Astrocyte (in vitro differentiated cells and primary cell): ENCODE measurements around the gene ADGRA3. TPM values are rescaled to one million over a fixed set of nuclear protein-coding genes. Genes with fewer than 3 reads are reported as not detected.

Experiments used
- DNase-seq: peaks from one replicate; pipeline ENCODE4 v3.0.0-alpha.2; 2010; ENCODE audit warnings: low read depth
- FAIRE-seq: peaks from 2 replicates; lab custom pipeline; 2011; peaks lifted over from hg19 to GRCh38; lab: Jason Lieb, UNC
- H2AFZ ChIP-seq: 2 replicates; pipeline ENCODE4 v1.6.0; 2012; ENCODE audit warnings: low read depth, low read length, inconsistent platforms
- H3K27ac ChIP-seq: 2 replicates; pipeline ENCODE4 v1.5.1; 2011; ENCODE audit warnings: low read depth, low read length, inconsistent platforms
- H3K27me3 ChIP-seq: 2 replicates; pipeline ENCODE4 v1.6.0; 2011; ENCODE audit warnings: low read length, inconsistent platforms; ENCODE audit not compliant: insufficient read depth
- H3K36me3 ChIP-seq: 2 replicates; pipeline ENCODE4 v1.5.1; 2011; ENCODE audit warnings: low read length, inconsistent platforms; ENCODE audit not compliant: insufficient read depth
- H3K4me1 ChIP-seq: 2 replicates; pipeline ENCODE4 v1.5.1; 2011; ENCODE audit warnings: low read length, inconsistent platforms; ENCODE audit not compliant: insufficient read depth
- H3K4me2 ChIP-seq: 2 replicates; pipeline ENCODE4 v1.6.0; 2012; ENCODE audit warnings: low read length, inconsistent platforms
- H3K4me3 ChIP-seq: 2 replicates; pipeline ENCODE4 v1.5.1; 2011; ENCODE audit warnings: low read depth, mild to moderate bottlenecking, low read length, inconsistent platforms; ENCODE audit not compliant: insufficient read depth
- H3K79me2 ChIP-seq: 2 replicates; pipeline ENCODE4 v1.6.0; 2012; ENCODE audit warnings: mild to moderate bottlenecking, low read length, inconsistent platforms; ENCODE audit not compliant: insufficient read depth
- H3K9ac ChIP-seq: 2 replicates; pipeline ENCODE4 v1.6.0; 2012; ENCODE audit warnings: mild to moderate bottlenecking, low read length, inconsistent platforms
- H3K9me3 ChIP-seq: 2 replicates; pipeline ENCODE4 v1.5.1; 2012; ENCODE audit warnings: low read depth, mild to moderate bottlenecking, low read length, inconsistent platforms; ENCODE audit not compliant: insufficient read depth
- H4K20me1 ChIP-seq: 2 replicates; pipeline ENCODE4 v1.6.0; 2012; ENCODE audit warnings: low read length, inconsistent platforms; ENCODE audit not compliant: insufficient read depth
- H3K27ac Mint-ChIP-seq: one replicate; pipeline ENCODE4 v1.8.0; 2021; ENCODE audit warnings: mild to moderate bottlenecking, mixed read lengths; ENCODE audit not compliant: unreplicated experiment
- H3K27me3 Mint-ChIP-seq: one replicate; pipeline ENCODE4 v1.8.0; 2021; ENCODE audit warnings: low read depth, mixed read lengths; ENCODE audit not compliant: unreplicated experiment
- H3K36me3 Mint-ChIP-seq: one replicate; pipeline ENCODE4 v1.8.0; 2021; ENCODE audit warnings: low read depth, mixed read lengths; ENCODE audit not compliant: unreplicated experiment
- H3K4me1 Mint-ChIP-seq: one replicate; pipeline ENCODE4 v1.8.0; 2021; ENCODE audit warnings: low read depth, mixed read lengths; ENCODE audit not compliant: unreplicated experiment
- H3K4me3 Mint-ChIP-seq: one replicate; pipeline ENCODE4 v1.8.0; 2021; ENCODE audit warnings: mild to moderate bottlenecking, moderate library complexity, mixed read lengths; ENCODE audit not compliant: unreplicated experiment
- H3K9me3 Mint-ChIP-seq: one replicate; pipeline ENCODE4 v1.8.0; 2021; ENCODE audit warnings: mild to moderate bottlenecking, mixed read lengths; ENCODE audit not compliant: unreplicated experiment
- EZH2 ChIP-seq: IDR thresholded peaks from 2 replicates; pipeline ENCODE4 v1.6.1; 2012; ENCODE audit warnings: mild to moderate bottlenecking, low read length, inconsistent platforms; ENCODE audit not compliant: insufficient read depth
- total RNA-seq: library from RNA; stranded (reverse); gene quantifications from 2 replicates; pipeline ENCODE4 v1.2.1, GENCODE V29; 2021
- TF ChIP-seq, protein P1 (sequence below): IDR thresholded peaks from 2 replicates; pipeline ENCODE4 v1.5.1; 2011; ENCODE audit warnings: low read depth, mild to moderate bottlenecking, inconsistent platforms, low read length, moderate library complexity; ENCODE audit not compliant: insufficient read depth

The ADGRA3 gene
- total RNA-seq, 1 donor from 2014 or later, result 27.3 TPM

DNA sequence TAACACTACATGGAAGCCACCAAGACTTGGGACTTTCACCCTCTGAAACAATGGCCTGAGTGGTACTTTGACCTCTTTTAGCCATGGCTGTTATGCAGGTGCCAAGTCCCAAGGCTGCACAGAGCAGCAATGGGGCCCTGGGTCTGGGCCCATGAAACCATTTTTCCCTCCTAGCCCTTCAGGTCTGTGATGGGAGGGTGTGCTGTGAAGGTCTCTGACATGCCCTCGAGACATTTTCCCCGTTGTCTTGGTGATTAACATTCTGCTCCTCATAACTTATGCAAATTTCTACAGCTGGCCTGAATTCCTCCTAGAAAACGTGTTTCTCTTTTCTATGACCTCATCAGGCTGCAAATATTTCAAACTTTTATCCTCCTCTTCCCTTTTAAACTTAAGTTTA, 30.4 kb upstream of the ADGRA3 start:
- Histone ChIP-seq H3K9ac (no peak overlapping the region), H2AFZ (no peak overlapping the region), H3K79me2 (no peaks in the 10 kb centered on the region), H3K9me3 (no peaks in the 10 kb centered on the region), H3K36me3 (no peaks in the 10 kb centered on the region), H3K27me3 (no peaks in the 10 kb centered on the region), H3K4me2 (no peak overlapping the region), H3K4me1 (no peaks in the 10 kb centered on the region), H4K20me1 (no peaks in the 10 kb centered on the region), H3K4me3 (no peak overlapping the region), H3K27ac (no peak overlapping the region)
- DNase-seq (no peak), FAIRE-seq (no peak)
- H3K27ac Mint-ChIP-seq, result no peak overlapping the region
- H3K27me3 Mint-ChIP-seq, result no peaks in the 10 kb centered on the region
- peaks cover 15% of the 10 kb centered on the region for H3K9me3 Mint-ChIP-seq
- H3K4me1 Mint-ChIP-seq, result no peaks in the 10 kb centered on the region
- H3K4me3 Mint-ChIP-seq, result no peak overlapping the region
- peaks cover 3% of the 10 kb centered on the region for H3K36me3 Mint-ChIP-seq
- TF ChIP-seq, protein P1, sequence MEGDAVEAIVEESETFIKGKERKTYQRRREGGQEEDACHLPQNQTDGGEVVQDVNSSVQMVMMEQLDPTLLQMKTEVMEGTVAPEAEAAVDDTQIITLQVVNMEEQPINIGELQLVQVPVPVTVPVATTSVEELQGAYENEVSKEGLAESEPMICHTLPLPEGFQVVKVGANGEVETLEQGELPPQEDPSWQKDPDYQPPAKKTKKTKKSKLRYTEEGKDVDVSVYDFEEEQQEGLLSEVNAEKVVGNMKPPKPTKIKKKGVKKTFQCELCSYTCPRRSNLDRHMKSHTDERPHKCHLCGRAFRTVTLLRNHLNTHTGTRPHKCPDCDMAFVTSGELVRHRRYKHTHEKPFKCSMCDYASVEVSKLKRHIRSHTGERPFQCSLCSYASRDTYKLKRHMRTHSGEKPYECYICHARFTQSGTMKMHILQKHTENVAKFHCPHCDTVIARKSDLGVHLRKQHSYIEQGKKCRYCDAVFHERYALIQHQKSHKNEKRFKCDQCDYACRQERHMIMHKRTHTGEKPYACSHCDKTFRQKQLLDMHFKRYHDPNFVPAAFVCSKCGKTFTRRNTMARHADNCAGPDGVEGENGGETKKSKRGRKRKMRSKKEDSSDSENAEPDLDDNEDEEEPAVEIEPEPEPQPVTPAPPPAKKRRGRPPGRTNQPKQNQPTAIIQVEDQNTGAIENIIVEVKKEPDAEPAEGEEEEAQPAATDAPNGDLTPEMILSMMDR, result no peak
- no peak for TF ChIP-seq EZH2

DNA sequence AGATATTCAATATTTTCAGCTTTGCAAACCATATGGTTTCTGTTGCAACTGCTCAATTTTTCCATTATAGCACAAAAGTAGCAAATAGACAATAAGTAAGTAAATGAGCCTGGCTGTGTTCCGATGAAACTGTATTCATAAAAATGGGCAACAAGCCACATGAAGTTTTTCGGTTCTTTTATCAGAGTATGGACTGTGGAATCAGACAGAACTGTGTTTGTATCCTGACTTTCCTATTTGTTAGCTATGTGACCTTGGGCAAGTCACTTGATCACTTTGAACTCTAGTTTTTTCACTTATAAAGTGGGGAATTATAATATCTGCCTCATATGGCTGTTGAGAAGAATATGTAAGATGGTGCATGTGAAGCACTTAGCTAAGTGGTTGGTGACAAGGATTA, 23.4 kb upstream of the ADGRA3 start:
- no peaks in the 10 kb centered on the region for H3K9me3 ChIP-seq
- H3K27me3 Mint-ChIP-seq, result no peaks in the 10 kb centered on the region
- no peak for DNase-seq
- H3K27ac Mint-ChIP-seq, result no peak overlapping the region
- FAIRE-seq, result no peak
- no peak overlapping the region for H3K9ac ChIP-seq
- no peaks in the 10 kb centered on the region for H3K27me3 ChIP-seq
- H3K4me2 ChIP-seq, result no peak overlapping the region
- H3K4me3 ChIP-seq, result no peak overlapping the region
- TF ChIP-seq EZH2, result no peak
- TF ChIP-seq, protein P1, result no peak
- H3K79me2 ChIP-seq, result no peaks in the 10 kb centered on the region
- no peaks in the 10 kb centered on the region for H3K4me1 Mint-ChIP-seq
- H3K36me3 ChIP-seq, result no peaks in the 10 kb centered on the region
- H3K9me3 Mint-ChIP-seq, result peaks cover 16% of the 10 kb centered on the region
- no peaks in the 10 kb centered on the region for H4K20me1 ChIP-seq
- no peaks in the 10 kb centered on the region for H3K4me1 ChIP-seq
- H3K4me3 Mint-ChIP-seq, result no peak overlapping the region
- no peak overlapping the region for H2AFZ ChIP-seq
- no peak overlapping the region for H3K27ac ChIP-seq
- no peaks in the 10 kb centered on the region for H3K36me3 Mint-ChIP-seq

DNA sequence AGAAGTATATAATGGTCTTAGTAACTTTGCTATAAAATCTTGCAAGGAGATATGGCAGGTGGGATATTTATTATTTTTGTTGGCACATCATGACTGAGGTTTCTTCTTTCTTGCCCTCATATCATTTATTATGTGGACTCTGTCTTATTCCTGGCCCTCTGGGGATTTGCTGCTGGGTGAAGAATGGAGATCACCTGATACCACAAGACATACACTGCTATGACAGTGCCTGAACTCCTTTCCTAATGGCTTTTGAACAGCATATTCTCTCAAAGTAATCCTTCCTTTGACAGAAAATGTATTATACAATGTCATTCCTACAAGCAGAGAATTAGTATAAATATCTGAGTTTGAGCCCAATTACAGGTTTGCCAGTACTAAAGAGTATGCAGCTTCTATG, 22.0 kb upstream of the ADGRA3 start:
- Histone ChIP-seq H3K4me2 (no peak overlapping the region), H3K4me1 (no peaks in the 10 kb centered on the region), H3K4me3 (no peak overlapping the region), H3K27me3 (no peaks in the 10 kb centered on the region), H4K20me1 (no peaks in the 10 kb centered on the region), H3K9ac (no peak overlapping the region), H3K27ac (no peak overlapping the region), H2AFZ (no peak overlapping the region), H3K36me3 (no peaks in the 10 kb centered on the region), H3K79me2 (no peaks in the 10 kb centered on the region), H3K9me3 (peaks cover 3% of the 10 kb centered on the region)
- Mint-ChIP-seq H3K4me1 (no peaks in the 10 kb centered on the region), H3K27ac (no peak overlapping the region), H3K36me3 (no peaks in the 10 kb centered on the region), H3K27me3 (no peaks in the 10 kb centered on the region), H3K4me3 (no peak overlapping the region), H3K9me3 (peaks cover 22% of the 10 kb centered on the region)
- DNase-seq, result no peak
- FAIRE-seq, result no peak
- TF ChIP-seq, protein P1, result no peak
- TF ChIP-seq EZH2, result no peak
